CD4-positive, alpha-beta T cell treated with Interleukin-4 for 4 hours (primary cell): ENCODE results near the gene GATA2.

ENCODE experiments used
- DNase-seq: peaks from one replicate; pipeline ENCODE4 v3.0.0-alpha.2; 2020

GATA2 gene

DNA sequence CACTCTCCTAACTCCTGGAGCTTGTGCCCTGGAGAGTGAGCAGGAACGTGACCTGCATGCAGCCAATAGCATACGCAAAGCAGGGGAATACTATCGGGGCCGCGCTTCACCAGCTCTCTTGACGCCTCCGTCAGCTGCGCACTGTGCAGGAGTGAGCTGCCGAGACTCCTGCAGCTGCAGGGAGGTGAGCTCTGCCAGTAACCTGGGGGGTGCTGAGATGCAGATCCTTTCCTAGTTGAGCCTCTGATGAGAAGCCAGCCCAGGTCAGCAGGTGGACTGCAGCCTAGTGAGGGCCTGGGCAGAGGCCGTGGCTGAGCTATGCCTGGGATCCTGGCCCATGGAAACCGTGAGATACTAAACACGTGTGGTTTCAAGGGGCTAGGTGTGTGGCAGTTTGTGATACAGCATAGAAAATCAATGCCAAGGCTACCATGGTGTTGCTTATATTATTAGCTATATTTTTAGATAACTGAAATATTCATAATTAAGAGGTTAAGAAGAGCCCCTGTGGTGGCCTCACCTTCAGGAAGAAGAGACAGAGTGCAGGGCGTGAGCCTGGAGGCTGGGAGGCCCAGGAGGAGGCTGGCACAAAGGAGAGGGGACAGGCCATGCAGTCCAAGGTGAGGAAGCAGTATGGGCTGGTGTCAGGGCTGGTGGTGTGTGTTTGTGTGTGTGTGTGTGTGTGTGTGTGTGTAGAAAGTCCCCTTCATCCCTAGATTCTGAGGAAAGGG, 20.4 kb downstream of the GATA2 start:
- no peak for DNase-seq

GRCh38 chr3:128471720-128472119, 21.3 kb downstream of the GATA2 start:
- DNase-seq = no peak

DNA sequence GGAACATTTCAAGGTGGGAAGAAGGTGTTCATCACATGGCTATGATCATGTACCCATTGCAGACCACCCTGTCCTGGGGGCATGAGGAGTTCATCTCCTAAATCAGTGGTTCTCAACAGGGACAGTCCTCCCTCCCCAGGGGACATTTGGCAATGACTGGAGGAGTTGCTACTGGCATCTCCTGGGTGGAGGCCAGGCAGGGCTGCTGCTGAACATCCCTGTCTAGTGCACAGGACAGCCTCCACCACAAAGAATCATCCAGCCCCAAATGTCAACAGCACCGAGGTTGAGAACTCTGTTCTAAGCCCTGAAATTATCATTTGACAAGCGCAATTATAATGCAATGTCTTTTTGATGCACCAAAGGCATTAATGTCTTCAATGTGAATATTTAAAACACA, 21.9 kb downstream of the GATA2 start:
- no peak for DNase-seq

- DNase-seq = no peak
Observed at GRCh38 chr3:128470134-128470899, 22.7 kb downstream of the GATA2 start.

DNA sequence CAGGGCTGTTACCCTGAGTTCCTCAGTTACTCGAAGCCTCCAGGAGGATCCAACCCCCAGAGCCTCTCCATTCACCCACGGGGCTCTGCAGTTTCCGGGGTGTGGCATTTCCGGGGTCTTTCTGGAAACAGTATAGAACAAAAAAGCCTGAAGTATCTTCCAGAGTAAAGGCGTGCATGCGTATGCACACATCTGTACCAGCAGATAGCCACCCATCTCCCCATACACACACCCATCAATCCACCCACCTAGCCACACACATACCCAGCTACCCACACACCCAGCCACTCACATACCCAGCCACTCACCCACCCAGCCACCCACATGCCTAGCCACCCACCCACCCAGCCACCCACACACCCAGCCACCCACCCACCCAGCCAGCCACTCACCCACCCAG, 23.4 kb downstream of the GATA2 start:
- DNase-seq = no peak

DNA sequence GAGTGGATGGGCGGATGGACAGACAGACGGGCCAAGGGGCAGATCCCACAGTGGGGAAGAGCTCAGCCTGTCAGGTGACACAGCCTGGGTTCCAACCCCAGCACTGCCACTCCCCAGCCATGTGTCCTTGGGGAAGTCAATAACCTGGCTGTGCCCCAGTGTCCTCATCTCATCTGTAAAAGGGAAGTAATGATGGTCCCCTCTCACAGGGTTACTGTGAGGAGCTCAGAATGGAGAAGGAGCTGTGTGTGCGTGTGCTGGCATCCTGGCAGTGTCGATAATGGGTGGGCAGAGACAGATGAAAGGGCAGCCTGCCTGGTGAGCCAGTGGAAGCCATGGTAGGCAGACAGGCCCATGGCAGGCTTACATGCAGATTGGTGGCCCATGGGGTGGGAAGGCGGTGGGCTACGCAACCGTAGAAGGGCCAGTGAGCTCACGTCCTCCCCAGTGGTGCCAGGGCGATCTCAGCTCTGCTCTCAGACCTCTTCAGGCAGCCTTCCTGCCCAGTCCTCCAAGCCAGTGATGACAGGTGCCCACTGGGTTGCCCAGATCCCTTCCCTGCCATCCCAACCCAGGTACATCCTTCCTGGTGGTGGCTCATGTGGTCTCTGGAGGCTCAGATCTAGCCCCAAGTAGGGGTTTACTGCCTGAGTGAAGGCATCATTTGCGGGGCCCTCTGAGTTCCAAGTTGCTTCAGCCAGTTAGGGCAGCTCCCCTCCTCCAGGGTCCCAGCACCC, 24.0 kb downstream of the GATA2 start:
- no peak for DNase-seq

- DNase-seq = no peak
Observed at GRCh38 chr3:128468285-128468790, 24.7 kb downstream of the GATA2 start.

DNA sequence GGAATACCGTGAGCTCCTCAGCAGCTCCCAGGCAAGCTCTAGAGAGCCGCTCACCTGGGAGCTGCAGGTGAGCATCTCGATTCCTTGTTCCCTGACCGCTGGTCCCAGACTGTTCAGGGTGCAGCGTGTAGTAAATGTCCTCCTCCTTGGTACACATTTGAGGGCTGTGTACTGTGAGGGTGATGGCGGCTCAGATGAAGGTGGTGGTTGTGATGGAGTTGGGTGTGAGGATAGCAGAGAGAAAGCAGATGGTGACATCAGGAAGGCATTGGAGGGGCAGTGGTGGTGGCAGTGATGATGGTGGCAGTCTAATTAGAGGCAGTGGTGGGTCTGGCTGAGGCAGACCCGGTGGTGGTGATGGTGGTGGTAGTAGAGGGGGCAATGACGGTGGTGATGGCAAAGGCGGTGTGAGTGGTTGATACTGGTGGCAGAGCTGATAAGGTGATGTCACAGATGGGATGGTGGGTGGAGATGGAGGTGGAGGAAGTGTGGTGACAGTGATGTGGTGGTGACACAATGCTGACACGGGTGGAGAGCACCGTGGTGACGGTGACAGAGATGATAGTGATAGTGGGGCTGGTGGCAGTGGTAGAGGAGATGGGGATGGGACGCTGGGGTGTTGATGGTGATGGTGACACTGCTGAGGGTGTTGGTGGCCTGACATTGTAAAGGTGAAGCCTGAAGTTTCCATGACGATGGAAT, 26.0 kb downstream of the GATA2 start, which contains the start of gene DNAJB8:
DNAJB8 (minus strand) TSS at position 51 of the 702 bp plus-strand sequence. CDS start 3,645 bp downstream, outside the sequence.
- DNase-seq = no peak

GRCh38 chr3:128464702-128465101, 28.3 kb downstream of the GATA2 start:
- no peak for DNase-seq

- DNase-seq = no peak
Observed at GRCh38 chr3:128464188-128464587, 28.8 kb downstream of the GATA2 start.

DNA sequence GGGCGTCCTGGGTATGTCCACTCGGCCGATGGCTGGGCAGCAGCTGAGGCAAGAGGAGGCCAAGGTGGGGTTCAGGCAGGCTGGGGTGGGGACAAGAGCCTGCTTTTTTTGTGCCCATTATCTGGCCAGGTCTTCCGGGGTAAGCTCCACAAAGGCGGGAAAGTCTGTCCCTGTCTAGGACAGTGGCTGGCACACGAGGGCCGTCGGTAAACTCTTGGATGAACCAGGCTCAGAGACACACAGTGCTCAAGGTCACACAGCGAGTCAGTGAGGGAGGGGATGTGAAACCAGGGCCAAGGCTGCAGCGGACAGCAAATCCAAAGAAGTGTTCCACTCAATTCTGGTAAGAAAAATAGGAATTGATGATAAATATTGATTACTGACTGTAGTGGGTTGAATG, 29.2 kb downstream of the GATA2 start:
- no peak for DNase-seq

DNA sequence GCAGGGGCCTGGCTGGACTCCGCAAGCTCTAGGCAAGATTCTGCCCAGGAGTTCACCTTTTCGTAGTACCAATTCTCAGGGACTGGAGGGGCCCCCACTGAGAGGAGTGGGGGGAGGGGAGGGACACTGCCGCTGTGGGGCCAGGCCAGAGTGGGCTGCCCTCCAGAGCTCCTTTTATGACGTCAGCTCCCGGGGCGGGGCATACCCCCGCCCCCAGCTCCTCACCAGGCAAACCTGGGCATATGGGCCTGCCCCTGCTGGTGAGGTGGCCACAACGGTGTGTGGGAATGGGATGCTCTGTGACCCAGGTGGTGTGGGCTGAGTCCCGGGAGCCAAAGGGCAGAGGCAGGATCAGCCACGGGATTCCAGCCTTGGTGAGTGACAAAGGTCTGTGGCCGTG, 29.6 kb downstream of the GATA2 start:
- DNase-seq = no peak

GRCh38 chr3:128462931-128463330, 30.1 kb downstream of the GATA2 start:
- no peak for DNase-seq

- no peak for DNase-seq
Observed at GRCh38 chr3:128462341-128462910, 30.6 kb downstream of the GATA2 start.

- DNase-seq = no peak
Observed at GRCh38 chr3:128461731-128462130, 31.3 kb downstream of the GATA2 start.

DNA sequence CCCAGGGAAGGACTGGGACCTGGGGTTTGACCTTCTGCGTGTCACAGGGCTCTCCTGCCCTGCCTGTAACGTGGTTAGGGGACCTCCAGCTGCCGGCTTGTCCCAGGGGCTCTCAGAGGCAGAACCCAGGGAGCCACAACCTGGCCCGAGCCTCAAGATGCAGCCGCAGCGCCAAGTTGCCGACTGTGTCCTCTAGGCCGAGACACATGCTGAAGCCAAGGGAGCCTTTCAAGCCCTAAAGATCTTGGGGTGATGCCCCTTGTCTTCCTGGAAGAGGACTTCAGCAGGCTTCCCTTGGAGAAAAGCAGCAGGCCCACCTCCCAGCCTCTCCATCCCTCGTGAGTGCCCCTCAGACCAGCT, 33.6 kb downstream of the GATA2 start:
- no peak for DNase-seq

DNA sequence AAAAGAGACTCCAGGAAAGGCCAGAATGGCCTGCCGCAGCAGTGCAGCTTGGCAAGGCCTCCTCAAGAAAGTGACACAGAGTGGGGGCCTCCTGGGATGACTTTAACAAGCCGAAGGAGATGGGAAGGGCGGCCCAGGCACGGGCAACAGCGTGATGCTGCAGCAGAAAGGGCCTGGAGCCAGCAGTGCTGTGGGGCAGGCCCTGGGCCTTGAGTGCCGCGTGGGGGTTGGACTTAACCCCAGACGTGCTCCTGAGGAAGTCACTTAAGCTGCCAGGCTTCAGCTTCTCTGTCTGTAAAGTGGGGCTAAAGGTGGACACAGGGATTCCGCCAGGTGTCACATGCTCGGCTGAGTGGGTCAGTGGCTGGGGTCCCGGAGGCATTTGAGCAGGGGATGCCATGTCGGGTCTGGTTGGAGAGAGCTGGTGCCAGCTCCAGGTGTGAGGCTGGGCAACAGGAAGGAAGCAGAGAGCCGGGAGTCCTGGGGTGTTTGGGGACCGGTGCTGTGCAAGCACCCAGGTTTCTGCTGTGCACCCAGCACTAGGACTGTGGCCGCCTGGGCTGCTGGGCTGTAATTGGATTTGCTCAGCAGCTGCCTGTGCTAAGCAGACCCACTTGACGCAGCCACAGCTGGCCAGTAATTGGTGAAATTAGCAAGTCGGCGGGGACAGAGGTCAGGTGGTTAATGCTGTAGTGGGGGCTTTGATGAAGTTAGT, 34.1 kb downstream of the GATA2 start:
- DNase-seq = no peak

DNA sequence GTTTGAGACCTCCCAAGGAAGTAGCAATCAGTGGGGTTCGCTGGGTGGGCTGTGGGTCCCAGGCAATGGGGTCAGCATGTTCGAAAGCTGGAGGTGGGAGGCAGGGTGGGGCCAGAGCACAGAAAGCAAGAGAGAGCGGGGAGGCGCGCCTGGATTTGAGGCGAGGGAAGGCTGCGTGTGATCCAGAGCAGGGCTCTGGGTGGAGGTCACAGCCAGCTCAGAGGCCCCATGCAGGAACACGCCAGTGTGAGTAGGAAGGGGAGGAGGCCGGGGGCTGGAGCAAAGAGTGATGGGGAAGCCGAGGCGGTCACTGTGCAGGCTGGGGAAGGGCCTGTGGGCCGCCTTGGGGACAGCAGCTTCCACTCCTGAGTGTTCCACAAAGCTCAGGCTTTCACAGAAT, 35.1 kb downstream of the GATA2 start:
- no peak for DNase-seq

GRCh38 chr3:128456776-128457715, 36.0 kb downstream of the GATA2 start:
- DNase-seq = no peak
